Activated CD4-positive, alpha-beta T cell treated with anti-CD3 and anti-CD28 coated beads, Interleukin-2, amount 50 U/mL, for 48 hours (primary cell): ENCODE results near the gene OR2S2.
"Not testable (repeated sequence)": the region's sequence is repeated elsewhere in the genome, so short reads cannot be mapped to it uniquely, and the experiment has no call there.

Experiments
- DNase-seq, 2 experiments: peaks; one replicate each; pipeline ENCODE4 v3.0.0-alpha.2; 2020

OR2S2 gene

DNA sequence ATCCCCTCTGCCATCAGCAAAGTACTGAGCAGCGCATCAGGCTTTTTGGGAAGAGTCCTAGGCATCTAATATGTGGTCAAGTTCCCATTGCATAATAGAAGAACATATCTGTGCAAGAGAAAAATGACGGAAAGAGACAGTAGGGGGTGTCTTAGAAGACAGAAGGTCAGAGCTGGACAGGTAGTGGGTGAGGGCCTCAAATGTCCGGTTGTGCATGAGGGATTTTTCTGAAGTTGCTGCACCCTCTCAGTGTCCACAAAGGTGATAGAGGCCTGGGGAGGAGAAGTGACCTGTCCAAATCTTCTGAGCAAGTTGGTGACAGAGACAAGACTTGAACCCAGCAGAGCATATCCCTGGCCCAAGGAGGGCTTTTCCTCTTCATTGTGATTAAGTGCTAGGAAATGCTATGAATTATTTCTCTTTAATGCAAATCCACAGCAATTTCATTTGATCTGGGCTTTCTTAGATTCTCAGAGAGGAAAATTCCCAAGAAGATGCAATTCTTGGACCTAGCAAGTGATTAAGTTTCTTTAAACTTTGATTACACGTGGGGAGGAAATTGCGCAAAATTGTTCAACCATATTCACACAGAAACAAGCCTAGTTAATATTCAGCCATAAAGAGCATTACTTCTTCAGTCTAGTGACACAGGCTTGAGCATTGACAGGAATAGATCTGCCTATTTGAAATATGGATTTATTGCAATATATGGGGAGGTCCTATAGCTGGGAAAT lies at the start of gene OR2S2:
Gene OR2S2 (minus strand): TSS at position 51 of the 734 bp plus-strand sequence. CDS start 56 bp downstream, outside the sequence.
- no peak for DNase-seq

- no peak for DNase-seq
Observed at GRCh38 chr9:36007316-36007708, 49.4 kb upstream of the OR2S2 start.

- DNase-seq = no peak
Observed at GRCh38 chr9:36006549-36007315, 48.8 kb upstream of the OR2S2 start.

DNA sequence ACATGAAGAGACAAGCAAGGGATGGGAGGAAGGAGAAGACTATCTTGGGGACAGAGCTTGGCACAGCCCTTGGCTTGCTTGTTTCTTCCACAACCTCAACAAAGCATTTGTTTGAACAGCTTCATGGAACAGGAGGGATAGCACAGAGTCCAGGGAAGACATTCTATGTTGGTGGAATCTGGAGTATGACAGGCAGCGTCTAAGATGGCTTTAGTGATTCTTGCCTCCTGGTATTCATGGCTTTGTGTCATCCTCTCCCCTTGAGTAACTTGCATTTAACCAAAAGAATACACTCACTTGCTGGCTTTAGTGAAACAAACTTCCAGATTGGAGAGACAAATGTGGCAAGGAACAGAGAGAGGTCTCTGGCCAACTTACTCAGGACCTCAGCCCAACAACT lies 47.9 kb upstream of the OR2S2 start:
- no peak for DNase-seq

DNA sequence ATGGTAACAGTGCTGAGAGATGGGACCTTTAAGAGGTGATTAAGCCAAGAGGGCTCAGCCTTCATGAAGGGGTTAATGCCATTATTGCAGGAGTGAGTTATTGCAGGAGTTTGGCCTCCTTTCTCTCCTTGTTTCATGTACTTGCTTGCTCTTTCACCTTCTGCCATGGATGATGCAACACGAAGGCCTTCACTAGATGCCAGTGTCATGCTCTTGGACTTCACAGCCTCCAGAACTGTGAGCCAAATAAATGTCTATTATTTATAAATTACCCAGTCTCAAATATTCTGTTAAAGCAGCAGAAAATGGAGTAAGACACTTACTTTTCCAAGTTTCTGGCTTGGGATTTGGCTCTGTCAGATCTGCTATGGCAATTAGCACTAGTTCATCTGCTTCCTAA lies 40.4 kb upstream of the OR2S2 start:
- DNase-seq = no peak

GRCh38 chr9:35997016-35997415 lies 39.1 kb upstream of the OR2S2 start:
- not testable (repeated sequence) for DNase-seq

DNA sequence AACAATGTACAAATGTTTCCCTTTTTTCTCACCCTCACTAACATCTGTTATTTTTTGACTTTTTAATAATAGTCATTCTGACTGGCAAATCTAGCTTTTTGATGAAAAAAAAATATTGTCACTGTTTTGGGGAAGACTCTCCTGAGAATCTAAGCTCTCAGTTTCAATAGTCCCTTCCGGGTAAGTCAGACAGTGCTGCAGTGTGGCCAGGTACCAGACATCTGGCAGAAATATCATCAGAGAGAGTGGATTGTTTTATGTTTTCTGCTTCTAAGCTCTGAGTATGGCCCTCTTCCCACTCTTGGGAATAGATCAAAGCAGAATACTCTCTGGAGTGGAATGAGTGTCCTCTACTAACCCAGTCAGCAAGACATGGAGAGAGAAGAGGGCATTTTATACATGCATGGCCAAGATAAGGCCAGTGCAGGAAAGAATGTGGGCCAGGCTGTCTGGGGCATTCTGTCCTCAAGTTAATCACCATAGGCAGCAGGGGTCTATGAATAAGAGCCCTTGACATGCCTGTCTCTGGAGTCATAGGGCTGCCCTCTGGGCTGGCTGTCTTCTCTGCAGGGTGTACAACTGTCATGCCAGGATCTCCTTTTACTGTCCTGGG lies 38.5 kb upstream of the OR2S2 start:
- DNase-seq = no peak

DNA sequence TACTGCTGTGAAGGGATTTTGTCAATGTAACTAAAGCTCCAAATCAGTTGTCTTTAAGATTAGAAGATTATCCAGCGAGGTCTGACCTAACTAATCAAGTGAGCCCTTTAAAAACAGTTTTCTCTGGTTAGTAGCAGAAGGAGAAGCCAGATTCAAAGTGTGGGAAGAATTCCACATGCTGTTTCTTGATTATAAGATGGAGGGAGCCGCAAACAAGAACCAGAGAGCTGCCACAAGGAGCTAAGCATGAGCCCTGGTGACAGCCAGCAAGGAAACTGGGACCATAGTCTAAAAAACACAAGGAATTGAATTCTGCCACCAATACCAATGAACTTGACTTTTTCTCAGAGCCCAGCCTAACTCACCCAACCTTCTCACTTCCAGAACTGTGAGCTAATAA lies 37.0 kb upstream of the OR2S2 start:
- no peak for DNase-seq

GRCh38 chr9:35993976-35994720 lies 36.2 kb upstream of the OR2S2 start:
- no peak for DNase-seq

DNA sequence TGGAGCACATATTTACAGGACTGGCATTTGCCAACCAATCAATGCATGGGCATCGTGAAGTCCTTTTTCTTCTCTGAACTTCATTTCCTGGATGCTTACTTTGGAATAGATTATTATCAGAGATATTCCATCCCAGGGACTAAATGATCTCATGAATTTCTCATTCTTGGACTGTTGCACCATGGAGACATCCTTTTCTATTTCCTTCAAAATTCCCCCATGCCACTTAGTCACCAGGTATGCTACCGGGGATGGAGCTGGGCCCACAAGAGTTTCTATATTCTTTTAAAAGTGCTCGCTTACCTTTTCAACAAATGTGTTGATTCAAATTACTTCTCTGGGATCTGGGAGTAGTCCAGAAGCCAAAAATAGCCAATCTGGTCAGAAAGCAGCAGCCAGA lies 35.2 kb upstream of the OR2S2 start:
- DNase-seq = not testable (repeated sequence)

DNA sequence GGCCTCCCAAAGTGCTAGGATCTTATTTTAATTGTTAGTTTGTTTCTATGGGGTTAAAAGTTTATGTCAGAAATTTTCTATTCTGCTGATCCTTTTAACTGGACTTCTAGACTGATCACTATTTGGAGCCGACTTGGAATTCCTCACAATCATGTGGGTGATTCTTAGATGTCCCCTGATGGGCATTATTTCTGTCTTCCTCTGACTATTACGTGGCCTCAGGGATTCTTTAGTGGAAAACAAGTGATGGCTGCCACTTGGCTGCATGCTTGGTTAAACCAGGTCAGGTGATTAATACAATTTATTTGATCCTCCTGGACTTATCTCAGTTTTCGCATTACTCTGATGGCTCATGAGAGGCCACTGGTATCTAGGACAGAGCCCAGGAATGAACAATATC lies 32.2 kb upstream of the OR2S2 start:
- DNase-seq = no peak

DNA sequence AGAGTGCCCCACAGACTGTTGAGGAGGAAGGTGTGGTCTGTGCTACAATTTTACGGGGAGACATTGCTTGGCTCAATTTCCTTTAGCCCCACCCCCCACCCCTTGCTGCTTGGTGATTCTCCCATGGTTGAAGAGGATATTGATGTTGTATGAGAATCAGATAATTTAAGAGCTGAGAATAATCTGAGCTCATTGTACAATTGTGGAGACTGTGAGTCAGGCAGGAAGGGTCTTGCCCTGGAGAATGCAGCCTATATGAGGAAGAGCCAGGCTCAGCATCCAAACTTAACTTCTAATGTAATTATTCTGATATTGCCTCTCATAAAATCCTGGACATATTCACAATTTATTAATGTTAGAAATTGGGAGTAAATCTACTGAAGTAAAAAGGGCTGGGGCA lies 26.1 kb upstream of the OR2S2 start:
- DNase-seq = no peak

- DNase-seq = no peak
Observed at GRCh38 chr9:35981699-35982098, 23.7 kb upstream of the OR2S2 start.

GRCh38 chr9:35980289-35981011 lies 22.5 kb upstream of the OR2S2 start:
- no peak for DNase-seq

GRCh38 chr9:35978792-35979191 lies 20.8 kb upstream of the OR2S2 start:
- DNase-seq = no peak

DNA sequence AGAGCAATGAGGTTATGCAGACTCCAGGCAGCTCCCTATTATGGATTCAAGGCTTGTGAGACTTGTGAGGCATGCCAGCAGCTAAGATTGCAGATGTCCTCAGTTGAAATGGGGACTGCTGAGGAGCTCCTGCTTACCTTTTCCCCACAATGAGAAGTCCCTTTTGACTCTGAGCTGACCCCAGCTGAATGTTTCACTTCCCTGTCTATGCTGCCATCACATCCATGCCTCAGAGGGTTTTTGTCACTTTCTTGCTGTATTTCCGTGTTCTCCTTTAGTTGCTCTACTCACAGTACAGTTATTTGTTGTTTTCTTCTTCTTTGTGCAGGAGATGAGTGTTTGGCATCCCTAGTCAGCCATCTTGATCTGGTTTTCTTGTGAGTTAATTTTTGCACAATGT lies 18.8 kb upstream of the OR2S2 start:
- no peak for DNase-seq

- no peak for DNase-seq
Observed at GRCh38 chr9:35974800-35975199, 16.8 kb upstream of the OR2S2 start.

GRCh38 chr9:35972093-35972492 lies 14.1 kb upstream of the OR2S2 start:
- DNase-seq = peak; percentile 10 to 11

- DNase-seq = no peak
Observed at GRCh38 chr9:35967042-35967441, 9.1 kb upstream of the OR2S2 start.

GRCh38 chr9:35966433-35966832 lies 8.5 kb upstream of the OR2S2 start:
- no peak for DNase-seq

DNA sequence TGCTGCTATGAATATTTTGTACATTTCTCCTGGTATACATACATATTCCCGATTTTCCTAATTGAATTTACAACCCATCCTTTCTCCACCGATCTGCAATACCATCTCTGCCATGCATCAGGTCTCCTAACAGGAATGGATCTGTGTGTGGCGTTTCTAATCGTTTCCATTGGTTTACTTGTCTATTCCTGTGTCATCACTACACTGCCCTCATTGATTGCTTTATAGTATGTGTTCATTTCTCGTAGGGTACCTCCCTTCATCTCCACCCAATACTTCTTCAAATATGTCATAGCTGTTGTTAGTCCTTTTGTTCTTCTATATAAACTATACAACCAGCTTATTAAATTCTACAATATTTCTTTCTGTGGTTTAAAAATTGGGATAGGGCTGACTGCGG lies 7.1 kb upstream of the OR2S2 start:
- DNase-seq = no peak

DNA sequence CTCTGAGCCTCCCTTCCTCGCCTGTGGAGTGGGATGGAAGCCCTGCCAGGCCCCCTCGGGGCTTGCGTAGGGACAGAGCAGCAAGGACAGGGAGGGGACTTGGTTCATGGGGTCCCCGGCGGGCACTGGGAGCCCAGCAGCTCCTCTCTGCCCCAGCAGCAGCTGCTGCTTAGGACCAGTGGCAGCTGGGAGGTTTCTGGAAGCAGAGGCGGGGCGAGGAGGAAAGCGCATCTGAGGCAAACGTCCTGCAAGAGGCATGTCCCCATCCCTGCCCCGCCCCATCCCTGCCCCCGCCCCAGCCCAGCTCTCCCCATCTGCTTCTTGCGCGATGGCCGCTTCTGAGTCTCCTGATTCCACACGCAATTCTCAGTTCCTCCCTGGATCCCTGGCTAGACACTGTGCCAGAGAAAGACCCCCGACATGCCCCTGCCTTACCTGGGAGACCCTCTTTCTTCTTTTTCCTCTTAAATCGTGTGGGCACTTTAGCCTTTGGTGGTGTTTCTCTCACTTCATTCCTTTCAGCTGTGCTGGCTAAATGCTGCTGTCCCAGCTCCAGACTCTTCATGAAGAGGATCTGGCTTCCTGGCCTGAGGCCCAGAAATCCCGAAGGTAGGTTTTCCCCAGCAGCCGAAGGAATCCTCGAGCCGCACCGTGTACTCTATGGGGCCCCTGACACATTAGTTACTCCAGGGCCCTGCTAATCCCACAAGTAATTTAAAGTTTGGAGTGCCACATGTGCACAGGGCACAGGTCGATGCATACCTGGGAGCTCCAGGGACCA lies 4.4 kb upstream of the OR2S2 start:
- no peak for DNase-seq
